HG03060 (cell line): ENCODE results near the gene VSTM4.

Experiments
- ATAC-seq: cut with Tn5 transposase; IDR thresholded peaks from one replicate; pipeline ENCODE4 v1.9.1; 2021; ENCODE audit warnings: low read depth, moderate number of reproducible peaks; ENCODE audit not compliant: unreplicated experiment

Gene VSTM4

GRCh38 chr10:49115015-49115795 lies at the start of gene VSTM4:
Gene VSTM4, minus strand, starts transcription at chr10:49115522. Its CDS starts 37 bp downstream, at chr10:49115485.
- ATAC-seq: no peak

GRCh38 chr10:49164559-49165188 lies 49.4 kb upstream of the VSTM4 start:
- peak; percentile 41 for ATAC-seq

- ATAC-seq: no peak
Observed at GRCh38 chr10:49163741-49164140, 48.4 kb upstream of the VSTM4 start.

- no peak for ATAC-seq
Observed at GRCh38 chr10:49162761-49163310, 47.5 kb upstream of the VSTM4 start.

GRCh38 chr10:49162063-49162462 lies 46.7 kb upstream of the VSTM4 start:
- no peak for ATAC-seq

GRCh38 chr10:49161411-49161997 lies 46.2 kb upstream of the VSTM4 start:
- ATAC-seq: no peak

GRCh38 chr10:49160814-49161213 lies 45.5 kb upstream of the VSTM4 start:
- no peak for ATAC-seq

- ATAC-seq: no peak
Observed at GRCh38 chr10:49160110-49160509, 44.8 kb upstream of the VSTM4 start.

- no peak for ATAC-seq
Observed at GRCh38 chr10:49158915-49159314, 43.6 kb upstream of the VSTM4 start.

GRCh38 chr10:49158404-49158803 lies 43.1 kb upstream of the VSTM4 start:
- ATAC-seq: no peak

- ATAC-seq: no peak
Observed at GRCh38 chr10:49157229-49157628, 41.9 kb upstream of the VSTM4 start.

GRCh38 chr10:49154641-49155040 lies 39.3 kb upstream of the VSTM4 start:
- ATAC-seq: no peak

GRCh38 chr10:49153971-49154370 lies 38.6 kb upstream of the VSTM4 start:
- ATAC-seq: no peak

GRCh38 chr10:49153115-49153514 lies 37.8 kb upstream of the VSTM4 start:
- ATAC-seq: no peak

GRCh38 chr10:49152663-49153062 lies 37.3 kb upstream of the VSTM4 start:
- no peak for ATAC-seq

- ATAC-seq: no peak
Observed at GRCh38 chr10:49152037-49152436, 36.7 kb upstream of the VSTM4 start.

- ATAC-seq: no peak
Observed at GRCh38 chr10:49151481-49151880, 36.2 kb upstream of the VSTM4 start.

GRCh38 chr10:49151025-49151445 lies 35.7 kb upstream of the VSTM4 start:
- ATAC-seq: no peak

- ATAC-seq: no peak
Observed at GRCh38 chr10:49150426-49150825, 35.1 kb upstream of the VSTM4 start.

- no peak for ATAC-seq
Observed at GRCh38 chr10:49149881-49150280, 34.6 kb upstream of the VSTM4 start.

- no peak for ATAC-seq
Observed at GRCh38 chr10:49144058-49144720, 28.9 kb upstream of the VSTM4 start.
